HCT116 (cell line): ENCODE data around the gene KLHDC3. TPM values are rescaled to one million over a fixed set of nuclear protein-coding genes. Genes with fewer than 3 reads are reported as not detected.

Experiments
- ATAC-seq: fragments of 200-7000 bp; cut with Tn5 transposase; 2 replicates; pipeline ENCODE4 v1.9.1; 2020; ENCODE audit warnings: mild to moderate bottlenecking, moderate library complexity
- BruUV-seq: library from RNA; stranded (reverse); fragments of 400-500 nt; replicated peaks from 2 replicates; lab custom pipeline; 2021; lab: Mats Ljungman, UMichigan
- CTCF ChIA-PET: fragments of 300-600 bp; sonication (Branson Sonifier 250); formaldehyde crosslinking; loops from one replicate; lab custom pipeline; 2021; ENCODE audit warnings: antibody characterized with exemption; lab: Charles Lee
- POLR2A ChIA-PET: fragments of 300-600, 350-600 bp; sonication (Branson Sonifier 250); formaldehyde crosslinking; loops from one replicate; lab custom pipeline; 2021; ENCODE audit warnings: antibody characterized with exemption; lab: Charles Lee
- RAD21 ChIA-PET, 2 experiments: fragments of 300-600 bp; sonication (Branson Sonifier 250); formaldehyde crosslinking; loops; one replicate each; lab custom pipeline; 2023; ENCODE audit warnings: low total read pairs in 2 of 2; ENCODE audit not compliant: uncharacterized antibody in 2 of 2, unreplicated experiment in 2 of 2, low non-redundant PET in 1 of 2; lab: Charles Lee
- DNase-seq: peaks from one replicate; pipeline ENCODE4 v3.0.0-alpha.2; 2010; ENCODE audit warnings: low read depth, low spot score
- H2AFZ ChIP-seq: fragments of 200-600 bp; shearing (Covaris generic), sonication (generic); 2 replicates; pipeline ENCODE4 v1.6.1; 2017; ENCODE audit warnings: low read depth, mixed run types, mixed read lengths, antibody characterized with exemption, low read length; ENCODE audit not compliant: poor library complexity, severe bottlenecking
- H3K27ac ChIP-seq: 2 replicates; pipeline ENCODE4 v1.5.1; 2012; ENCODE audit warnings: low read depth, low read length
- H3K27me3 ChIP-seq: fragments of 200-600 bp; sonication (generic); 2 replicates; pipeline ENCODE4 v1.6.1; 2016; ENCODE audit warnings: mixed run types, low read length, mixed read lengths; ENCODE audit not compliant: insufficient read depth
- H3K36me3 ChIP-seq, 2 experiments: fragments of 200-500 bp in 1 of 2; fragments of 200-600 bp in 1 of 2; sonication (Bioruptor generic) in 1 of 2; sonication (generic) in 1 of 2; 2 replicates each; pipeline versions ENCODE4 v1.5.1 to v1.6.1; 2014 to 2016; ENCODE audit warnings: low read length in 2 of 2, inconsistent platforms in 1 of 2, mixed read lengths in 1 of 2, mixed run types in 1 of 2; ENCODE audit not compliant: insufficient read depth in 2 of 2, control insufficient read depth in 1 of 2
- H3K4me1 ChIP-seq, 2 experiments: fragments of 200-600 bp in 1 of 2; sonication (generic) in 1 of 2; 2 replicates each; pipeline versions ENCODE4 v1.5.1 to v1.6.1; 2012 to 2017; ENCODE audit warnings: low read length in 2 of 2, inconsistent platforms in 1 of 2, mild to moderate bottlenecking in 1 of 2, mixed read lengths in 1 of 2, mixed run types in 1 of 2, moderate library complexity in 1 of 2; ENCODE audit not compliant: insufficient read depth in 2 of 2, control insufficient read depth in 1 of 2
- H3K4me2 ChIP-seq: fragments of 200-600 bp; sonication (generic); 2 replicates; pipeline ENCODE4 v1.6.1; 2017; ENCODE audit warnings: mixed run types, low read length, mixed read lengths
- H3K4me3 ChIP-seq, 2 experiments: fragments of 200-600 bp in 1 of 2; sonication (generic) in 1 of 2; replicated peaks in 1 of 2; 2 replicates each; pipeline ENCODE4 v1.5.1; 2011 to 2016; ENCODE audit warnings: low read length in 2 of 2, control low read depth in 1 of 2, low read depth in 1 of 2, mild to moderate bottlenecking in 1 of 2, mixed read lengths in 1 of 2, mixed run types in 1 of 2
- H3K79me2 ChIP-seq: fragments of 200-600 bp; sonication (generic); 2 replicates; pipeline ENCODE4 v1.6.1; 2017; ENCODE audit warnings: mild to moderate bottlenecking, mixed run types, low read length, moderate library complexity, mixed read lengths; ENCODE audit not compliant: insufficient read depth
- H3K9ac ChIP-seq: fragments of 200-600 bp; sonication (generic); 2 replicates; pipeline ENCODE4 v1.6.1; 2016; ENCODE audit warnings: low read length, mixed read lengths
- H3K9me2 ChIP-seq: fragments of 200-600 bp; sonication (generic), shearing (Covaris generic); 2 replicates; pipeline ENCODE4 v1.6.1; 2017; ENCODE audit warnings: mixed run types, mild to moderate bottlenecking, moderate library complexity; ENCODE audit not compliant: insufficient read depth
- H3K9me3 ChIP-seq, 2 experiments: fragments of 200-500 bp in 1 of 2; fragments of 200-600 bp in 1 of 2; sonication (Bioruptor generic) in 1 of 2; sonication (generic) in 1 of 2; 2 replicates each; pipeline ENCODE4 v1.6.1; 2014 to 2017; ENCODE audit warnings: low read length in 2 of 2, mixed read lengths in 2 of 2, inconsistent platforms in 1 of 2, low read depth in 1 of 2, mild to moderate bottlenecking in 1 of 2, mixed run types in 1 of 2, moderate library complexity in 1 of 2; ENCODE audit not compliant: control insufficient read depth in 1 of 2, insufficient read depth in 1 of 2
- H4K20me1 ChIP-seq: fragments of 200-600 bp; sonication (generic), shearing (Covaris generic); 2 replicates; pipeline ENCODE4 v1.6.1; 2017; ENCODE audit warnings: mixed run types, mild to moderate bottlenecking, moderate library complexity; ENCODE audit not compliant: insufficient read depth
- ATF3 ChIP-seq: IDR thresholded peaks from 2 replicates; pipeline ENCODE4 v1.6.1; 2012
- CBX3 ChIP-seq: IDR thresholded peaks from 2 replicates; pipeline ENCODE4 v1.6.1; 2012; ENCODE audit warnings: low read depth
- CTCF ChIP-seq, 3 experiments: fragments of 200-600 bp in 1 of 3; sonication (generic) in 1 of 3; IDR thresholded peaks in 2 of 3; conservative IDR thresholded peaks in 1 of 3; 2 replicates each; pipeline ENCODE4 v1.5.1; 2012 to 2017; ENCODE audit warnings: low read depth in 2 of 3, low read length in 2 of 3, antibody characterized with exemption in 1 of 3, borderline replicate concordance in 1 of 3, control low read depth in 1 of 3, mild to moderate bottlenecking in 1 of 3, mixed read lengths in 1 of 3, mixed run types in 1 of 3, moderate library complexity in 1 of 3; ENCODE audit not compliant: insufficient read depth in 1 of 3
- EZH2 ChIP-seq: fragments of 200-600 bp; sonication (generic); IDR thresholded peaks from 2 replicates; pipeline ENCODE4 v1.6.1; 2017; ENCODE audit warnings: antibody characterized with exemption, mixed run types
- FOSL1 ChIP-seq: IDR thresholded peaks from 2 replicates; pipeline ENCODE4 v1.6.1; 2012; ENCODE audit warnings: low read depth
- JUND ChIP-seq: IDR thresholded peaks from 2 replicates; pipeline ENCODE4 v1.6.1; 2012
- MAX ChIP-seq: IDR thresholded peaks from 2 replicates; pipeline ENCODE4 v1.6.1; 2012
- POLR2AphosphoS5 ChIP-seq: IDR thresholded peaks from 2 replicates; pipeline ENCODE4 v1.6.1; 2011; ENCODE audit warnings: mild to moderate bottlenecking, low read depth, low read length, moderate library complexity
- REST ChIP-seq: IDR thresholded peaks from 2 replicates; pipeline ENCODE4 v1.6.1; 2012; ENCODE audit warnings: low read depth
- SIN3A ChIP-seq: IDR thresholded peaks from 2 replicates; pipeline ENCODE4 v1.6.1; 2012; ENCODE audit warnings: low read depth
- SRF ChIP-seq: IDR thresholded peaks from 2 replicates; pipeline ENCODE4 v1.6.1; 2012; ENCODE audit warnings: low read depth
- TCF7L2 ChIP-seq: IDR thresholded peaks from 2 replicates; pipeline ENCODE4 v1.7.0; 2011; ENCODE audit warnings: borderline replicate concordance, inconsistent platforms; ENCODE audit not compliant: insufficient read depth, insufficient read length; ENCODE audit errors: extremely low read depth
- YY1 ChIP-seq: IDR thresholded peaks from 2 replicates; pipeline ENCODE4 v1.6.1; 2011; ENCODE audit warnings: low read length, low read depth, moderate library complexity, mild to moderate bottlenecking; ENCODE audit not compliant: insufficient replicate concordance; ENCODE audit errors: extremely low read depth
- intact Hi-C: fragments of 100-400 bp; cut with micrococcal nuclease; formaldehyde crosslinking; loops from 2 replicates; pipeline ENCODE4 v1.10.0; 2022
- total RNA-seq: library from RNA; stranded (reverse); gene quantifications from one replicate; pipeline ENCODE4 v1.2.1, GENCODE V29; 2021; ENCODE audit not compliant: unreplicated experiment

KLHDC3 gene
- total RNA-seq, 1 experiment from 2014 or later = 67.2 TPM

GRCh38 chr6:43034190-43034525 lies 20.1 kb downstream of the KLHDC3 start:
- Histone ChIP-seq H3K36me3 (peaks cover 16 to 24% of the 10 kb centered on the region in 2 experiments), H3K27me3 (no peaks in the 10 kb centered on the region), H3K27ac (no peak overlapping the region)
- no peak for TF ChIP-seq ATF3
- no peak for TF ChIP-seq JUND
- TF ChIP-seq CTCF (IDR thresholded peaks at IDR 0.05 in 2 of 3, conservative IDR thresholded peaks at IDR 0.05 in 1 of 3; ENCODE audit: borderline replicate concordance in 1 of 3, insufficient read depth in 1 of 3, low read depth in 2 of 3, low read length in 2 of 3) = no peak
- no peak for TF ChIP-seq TCF7L2
- no peak for TF ChIP-seq EZH2
- TF ChIP-seq SIN3A = no peak
- no peak for TF ChIP-seq FOSL1
- TF ChIP-seq SRF = no peak
- TF ChIP-seq CBX3 = no peak
- TF ChIP-seq REST = no peak
- no peak for TF ChIP-seq MAX
- TF ChIP-seq YY1 = no peak
- no peak for TF ChIP-seq POLR2AphosphoS5
- TF ChIP-seq, all 23 proteins: peak for 0
- Histone ChIP-seq H2AFZ (no peak overlapping the region), H3K9me3 (no peaks in the 10 kb centered on the region), H3K4me2 (no peak overlapping the region), H3K9me2 (no peaks in the 10 kb centered on the region), H4K20me1 (no peaks in the 10 kb centered on the region), H3K4me3 (no peak overlapping the region), H3K4me1 (no peaks in the 10 kb centered on the region), H3K9ac (no peak overlapping the region), H3K79me2 (no peaks in the 10 kb centered on the region)
- DNase-seq (no peak), ATAC-seq (peak; percentile 31; the same call in 1 of the 2 replicates)
- BruUV-seq = no TSS peak
- CTCF ChIA-PET = interaction anchor here (1.7 kb wide), 1 partner anchor 110 kb away, joined by 7 read pairs; no protein-coding TSS in a partner anchor
- POLR2A ChIA-PET = no interaction called here
- RAD21 ChIA-PET = no interaction called here
- intact Hi-C loops = no loop called here
